Muscle of arm (tissue), 12 donors: ENCODE results near the gene GSS. TPM values are rescaled to one million over a fixed set of nuclear protein-coding genes. Genes with fewer than 3 reads are reported as not detected.
"Not testable (repeated sequence)": the region's sequence is repeated elsewhere in the genome, so short reads cannot be mapped to it uniquely, and the experiment has no call there.

ENCODE experiments used
- DNase-seq: peaks from one replicate; pipeline ENCODE4 v3.0.0-alpha.2; 2013
- polyA plus RNA-seq, 12 donors: library from polyadenylated mRNA; unstranded; fragments of 120-200 nt; gene quantifications; one replicate each; pipeline ENCODE4 v1.2.1, GENCODE V29; 2013; ENCODE audit not compliant: insufficient read length in 12 of 12

The GSS gene
- polyA plus RNA-seq, 12 donors = 22.6 to 38.8 (median 28.8) TPM; not detected in 1

DNA sequence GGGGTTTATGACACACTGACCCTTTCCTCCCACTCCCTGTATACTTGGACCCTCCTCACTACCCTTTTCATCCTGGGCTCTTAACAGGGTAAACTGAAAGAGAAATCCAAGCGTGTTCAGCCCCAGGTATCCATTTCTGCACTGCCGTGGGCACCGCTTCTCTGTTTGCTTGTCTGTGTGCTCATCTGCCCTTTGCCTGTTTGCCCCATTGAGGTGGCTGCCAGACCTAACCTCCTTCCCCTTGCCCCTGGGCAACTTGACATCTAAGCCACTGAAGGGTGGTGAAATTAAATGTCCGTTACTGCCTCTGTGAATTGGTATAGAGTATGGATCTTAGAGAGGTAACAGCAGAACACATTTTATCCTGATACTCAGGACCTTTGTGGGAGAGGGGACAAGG lies 40.5 kb downstream of the GSS start:
- no peak for DNase-seq

- peak; percentile 20 for DNase-seq
Observed at GRCh38 chr20:34907616-34908469, 47.8 kb downstream of the GSS start.

GRCh38 chr20:34904202-34904621 lies 51.4 kb downstream of the GSS start:
- DNase-seq = no peak

DNA sequence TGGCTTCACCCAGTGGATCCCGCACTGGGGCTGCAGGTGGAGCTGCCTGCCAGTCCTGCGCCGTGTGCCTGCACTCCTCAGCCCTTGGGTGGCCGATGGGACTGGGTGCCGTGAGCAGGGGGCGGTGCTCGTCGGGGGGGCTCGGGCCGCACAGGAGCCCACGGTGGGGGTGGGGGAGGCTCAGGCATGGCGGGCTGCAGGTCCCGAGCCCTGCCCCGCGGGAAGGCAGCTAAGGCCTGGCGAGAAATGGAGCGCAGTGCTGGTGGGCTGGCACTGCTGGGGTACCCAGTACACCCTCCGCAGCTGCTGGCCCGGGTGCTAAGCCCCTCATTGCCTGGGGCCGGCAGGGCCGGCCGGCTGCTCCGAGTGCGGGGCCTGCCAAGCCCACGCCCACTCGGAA lies 56.9 kb downstream of the GSS start:
- not testable (repeated sequence) for DNase-seq

GRCh38 chr20:34898129-34898528 lies 57.5 kb downstream of the GSS start:
- DNase-seq = not testable (repeated sequence)

DNA sequence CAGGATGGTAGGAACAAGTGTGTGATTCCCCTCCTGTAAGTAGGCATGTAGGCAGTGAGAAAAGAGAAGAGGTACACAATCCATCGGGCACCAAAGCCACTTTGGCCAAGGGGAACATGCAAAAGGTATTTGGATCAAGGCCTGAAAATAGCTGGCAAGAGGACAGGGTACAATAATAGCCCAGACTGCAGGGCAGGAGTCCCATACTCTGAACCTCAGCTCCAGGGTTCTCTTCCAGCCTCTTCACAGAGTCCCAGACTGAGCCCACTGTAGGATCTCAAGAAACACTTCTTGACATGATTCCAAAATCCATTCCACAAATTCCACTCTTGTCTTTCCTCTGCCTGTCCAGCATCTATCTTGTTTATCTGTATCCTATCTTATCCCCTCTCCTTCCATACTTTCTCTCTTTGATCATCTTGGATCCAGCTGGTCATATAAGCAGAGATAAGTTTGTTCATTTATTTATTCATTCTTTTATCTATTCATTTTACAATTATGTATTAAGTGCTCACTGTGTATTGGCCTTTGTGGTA lies 59.5 kb downstream of the GSS start:
- no peak for DNase-seq

DNA sequence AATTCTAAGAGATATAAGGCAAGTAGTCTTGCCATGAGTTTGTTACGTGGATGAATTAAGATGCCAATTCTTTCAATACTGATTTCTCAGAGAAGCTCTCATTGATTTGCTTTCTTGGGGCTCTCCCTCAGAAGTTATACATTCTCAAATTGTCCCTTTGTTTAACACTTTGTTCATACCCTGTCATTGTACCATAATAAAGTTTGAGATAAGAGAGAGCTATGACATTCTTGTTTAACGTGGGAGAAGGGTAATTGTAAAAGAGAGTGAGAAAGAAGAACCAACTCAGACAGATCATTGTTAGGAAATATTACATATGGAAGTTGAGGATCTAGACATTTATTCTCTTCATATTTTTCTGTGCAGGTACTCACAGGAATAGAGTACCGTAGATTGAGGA lies 60.1 kb downstream of the GSS start:
- no peak for DNase-seq

- DNase-seq = no peak
Observed at GRCh38 chr20:34894723-34895122, 60.9 kb downstream of the GSS start.

DNA sequence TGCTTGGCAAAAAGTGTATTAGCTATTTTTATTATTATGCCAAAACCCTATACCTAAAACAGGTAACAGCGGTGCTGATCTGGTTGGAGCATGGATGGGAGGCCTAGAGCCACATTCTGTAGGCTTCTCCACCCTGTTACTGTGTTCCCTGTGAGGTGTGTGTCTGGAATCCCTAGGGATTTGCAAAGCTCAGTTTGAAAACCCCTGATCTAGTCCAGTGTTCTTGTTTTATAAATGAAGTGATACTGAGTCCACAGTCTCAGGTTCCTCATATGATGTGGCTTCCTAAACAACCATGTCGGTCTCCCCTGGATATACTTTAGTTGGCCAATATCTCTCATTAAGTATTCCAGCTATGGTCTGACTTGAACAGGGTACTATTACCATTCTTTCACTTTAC lies 62.9 kb downstream of the GSS start:
- no peak for DNase-seq

DNA sequence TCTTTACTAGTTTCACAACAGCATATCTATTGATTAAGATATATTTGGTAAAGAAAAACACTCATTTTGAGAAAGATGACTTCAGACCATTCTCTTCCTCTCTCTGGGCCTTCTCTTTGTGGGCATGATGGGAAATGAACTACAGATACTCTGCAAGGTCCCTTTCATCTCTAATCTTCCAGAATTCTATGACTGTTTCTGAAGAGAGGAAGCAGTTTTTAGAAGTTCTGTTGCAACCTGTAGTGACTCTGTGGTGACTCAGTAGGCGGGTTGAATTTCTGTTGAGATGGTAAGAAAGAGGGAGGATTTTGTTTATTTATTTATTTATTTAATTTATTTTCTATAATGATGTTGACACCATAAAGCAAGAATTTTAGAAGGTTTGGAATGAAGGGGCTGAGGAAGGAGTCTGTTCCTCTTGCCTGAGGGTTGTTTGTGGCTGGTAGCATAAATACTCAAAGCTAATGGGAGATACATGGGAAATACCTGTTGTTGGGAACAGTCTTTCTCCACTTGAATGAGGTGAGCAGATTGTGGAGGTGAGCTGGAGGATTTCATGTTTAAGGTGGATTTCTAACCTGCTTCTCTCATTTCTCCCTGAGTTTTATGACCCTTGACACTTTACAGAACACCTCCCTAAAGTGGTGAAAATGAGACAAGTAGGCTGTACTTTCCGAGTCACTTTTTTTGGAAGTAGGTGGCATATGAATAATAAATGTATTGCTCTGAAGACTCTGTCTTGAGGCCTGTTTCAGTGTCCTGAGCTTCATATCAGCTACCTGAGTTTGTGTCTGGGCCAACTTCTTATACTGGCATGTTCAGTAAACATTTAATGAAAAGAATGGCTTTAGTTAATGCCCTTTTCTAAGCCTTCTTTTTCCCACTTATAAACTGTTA lies 64.2 kb downstream of the GSS start:
- no peak for DNase-seq

DNA sequence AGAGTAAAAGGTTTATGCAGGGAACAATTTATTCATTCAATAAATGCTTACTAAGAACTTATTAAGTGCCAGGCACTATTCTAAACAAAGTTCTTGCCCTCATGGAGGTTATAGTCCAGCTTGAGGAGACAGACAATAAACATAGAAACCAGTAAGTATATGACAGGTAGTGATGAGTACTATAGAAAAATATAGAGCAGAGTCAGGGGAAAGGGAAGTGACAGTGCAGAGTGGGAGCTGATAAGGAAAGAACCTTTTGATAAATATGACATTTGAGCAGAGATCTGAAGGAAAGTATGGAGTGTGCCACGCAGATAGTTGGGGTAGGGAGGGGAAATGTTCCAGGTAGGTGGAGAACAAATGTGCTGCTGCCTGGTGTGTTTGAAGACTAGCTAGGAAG lies 67.1 kb downstream of the GSS start:
- no peak for DNase-seq

DNA sequence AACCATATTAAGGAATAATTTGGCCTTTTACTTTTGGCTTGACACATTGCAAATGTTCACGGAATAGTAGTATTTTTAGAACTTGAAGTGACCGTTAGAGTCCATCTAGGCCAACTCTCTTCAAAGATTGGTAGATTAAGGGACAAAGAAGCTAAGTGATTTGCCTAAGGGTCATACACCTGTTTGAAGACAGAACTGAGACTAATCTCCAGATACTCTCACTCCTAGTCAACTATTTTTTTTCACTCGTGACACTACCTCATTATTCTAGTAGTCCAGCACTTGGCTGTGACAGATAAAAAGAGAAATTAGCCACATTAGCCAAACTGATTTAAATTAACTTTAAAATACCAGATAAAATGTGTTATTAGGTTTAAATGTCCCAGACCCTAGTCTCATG lies 68.6 kb downstream of the GSS start:
- no peak for DNase-seq

- DNase-seq = no peak
Observed at GRCh38 chr20:34886122-34886521, 69.5 kb downstream of the GSS start.

GRCh38 chr20:34884260-34884659 lies 71.3 kb downstream of the GSS start:
- DNase-seq = no peak

- no peak for DNase-seq
Observed at GRCh38 chr20:34883809-34884208, 71.8 kb downstream of the GSS start.

DNA sequence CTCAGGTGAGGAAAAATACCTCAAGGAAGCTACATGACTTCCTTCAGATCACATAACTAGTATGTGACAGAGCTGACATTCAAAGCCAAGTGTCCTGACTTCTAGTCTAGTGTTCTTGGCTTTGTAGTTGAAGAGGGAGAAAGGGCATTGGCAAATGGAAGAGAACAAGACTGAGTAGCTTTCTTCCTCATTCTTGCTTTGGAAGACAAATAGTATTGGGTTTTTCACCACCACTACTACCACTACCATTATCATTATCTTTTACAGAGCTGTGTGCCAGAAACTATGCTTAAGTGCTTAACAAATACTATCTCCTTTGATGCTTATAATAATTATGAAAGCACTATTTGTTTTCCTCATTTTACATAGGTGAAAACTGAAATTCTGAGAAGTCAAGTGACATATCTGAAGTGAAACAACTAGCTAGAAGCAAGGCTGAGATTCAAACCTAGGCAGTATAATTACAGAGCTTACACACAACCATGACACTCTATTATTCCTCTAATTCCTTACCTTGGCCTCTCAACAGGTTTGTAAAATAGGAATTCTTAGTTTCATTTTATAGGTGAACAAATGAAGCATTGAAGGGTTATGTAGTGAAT lies 72.4 kb downstream of the GSS start:
- DNase-seq = no peak

- no peak for DNase-seq
Observed at GRCh38 chr20:34881689-34882088, 73.9 kb downstream of the GSS start.

DNA sequence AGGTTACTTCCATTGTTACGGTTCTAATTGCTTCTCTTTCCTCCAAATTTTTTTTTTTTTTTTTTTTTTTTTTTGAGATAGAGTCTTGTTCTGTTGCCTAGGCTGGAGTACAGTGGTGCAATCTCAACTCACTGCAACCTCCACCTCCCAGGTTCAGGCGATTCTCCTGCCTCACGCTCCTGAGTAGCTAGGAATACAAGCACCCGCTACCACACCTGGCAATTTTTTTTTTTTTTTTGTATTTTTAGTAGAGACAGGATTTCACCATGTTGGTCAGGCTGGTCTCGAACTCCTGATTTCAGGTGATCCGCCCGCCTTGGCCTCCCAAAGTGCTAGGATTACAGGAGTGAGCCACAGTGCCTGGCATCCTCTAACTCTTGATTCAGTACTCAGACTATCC lies 74.6 kb downstream of the GSS start:
- not testable (repeated sequence) for DNase-seq

- no peak for DNase-seq
Observed at GRCh38 chr20:34880215-34880850, 75.3 kb downstream of the GSS start.
